NK-92 treated with Interleukin-12 subunit alpha and Interleukin-12 subunit beta, amount 100 ng/mL, for 24 hours (cell line): ENCODE data around the gene FLOT2.
"Not testable (repeated sequence)": the region's sequence is repeated elsewhere in the genome, so short reads cannot be mapped to it uniquely, and the experiment has no call there.

Experiments
- DNase-seq: peaks from one replicate; lab custom pipeline; 2025; lab: John Stamatoyannopoulos, UW

The FLOT2 gene

GRCh38 chr17:28916302-28916934 lies 18.9 kb upstream of the FLOT2 start:
- no peak for DNase-seq

- DNase-seq = no peak
Observed at GRCh38 chr17:28912938-28913333, 15.4 kb upstream of the FLOT2 start.

- no peak for DNase-seq
Observed at GRCh38 chr17:28912281-28912937, 14.9 kb upstream of the FLOT2 start.

GRCh38 chr17:28911411-28912045 lies 14.0 kb upstream of the FLOT2 start:
- no peak for DNase-seq

GRCh38 chr17:28910534-28910933 lies 13.0 kb upstream of the FLOT2 start:
- no peak for DNase-seq

- DNase-seq = no peak
Observed at GRCh38 chr17:28908640-28909167, 11.2 kb upstream of the FLOT2 start.

- no peak for DNase-seq
Observed at GRCh38 chr17:28907709-28908475, 10.4 kb upstream of the FLOT2 start.

- no peak for DNase-seq
Observed at GRCh38 chr17:28906706-28907438, 9.3 kb upstream of the FLOT2 start.

- no peak for DNase-seq
Observed at GRCh38 chr17:28906276-28906675, 8.7 kb upstream of the FLOT2 start.

GRCh38 chr17:28904800-28905199 lies 7.3 kb upstream of the FLOT2 start:
- DNase-seq = no peak

GRCh38 chr17:28903546-28903841 lies 6.0 kb upstream of the FLOT2 start:
- DNase-seq = not testable (repeated sequence)

GRCh38 chr17:28902819-28903545 lies 5.4 kb upstream of the FLOT2 start, which contains the start of gene DHRS13:
TSS of gene DHRS13 (minus strand) at chr17:28903079. CDS start at chr17:28902944, 135 bp downstream.
- DNase-seq = peak; percentile 89

GRCh38 chr17:28901866-28902818 lies 4.6 kb upstream of the FLOT2 start:
- DNase-seq = peak; percentile 39

GRCh38 chr17:28900986-28901726 lies 3.6 kb upstream of the FLOT2 start:
- DNase-seq = no peak

GRCh38 chr17:28899212-28899815 lies 1.8 kb upstream of the FLOT2 start:
- DNase-seq = no peak

- DNase-seq = no peak
Observed at GRCh38 chr17:28898527-28898955, 1.0 kb upstream of the FLOT2 start.

GRCh38 chr17:28897769-28898526 lies 415 bp upstream of the FLOT2 start:
- peak; percentile 64 for DNase-seq

- DNase-seq = no peak
Observed at GRCh38 chr17:28896491-28896883, 1.0 kb downstream of the FLOT2 start.
